Loucy (cell line): ENCODE measurements around the gene MYL3.

Experiments used
- H2AFZ ChIP-seq: fragments of 200-600 bp; sonication (generic); 2 replicates; pipeline ENCODE4 v1.6.0; 2016; ENCODE audit warnings: antibody characterized with exemption, mild to moderate bottlenecking, low read length, moderate library complexity
- H3F3A ChIP-seq: fragments of 200-600 bp; 2 replicates; pipeline ENCODE4 v1.6.0; 2016; ENCODE audit warnings: antibody characterized with exemption, low read depth, mild to moderate bottlenecking
- H3K27me3 ChIP-seq: fragments of 200-600 bp; sonication (generic); 2 replicates; pipeline ENCODE4 v1.6.1; 2014; ENCODE audit warnings: low read length, mild to moderate bottlenecking; ENCODE audit not compliant: insufficient read depth, poor library complexity, severe bottlenecking
- H3K36me3 ChIP-seq: fragments of 200-600 bp; sonication (generic); 2 replicates; pipeline ENCODE4 v1.6.1; 2016; ENCODE audit warnings: low read length; ENCODE audit not compliant: insufficient read depth
- H3K4me1 ChIP-seq: fragments of 200-600 bp; sonication (generic); 2 replicates; pipeline ENCODE4 v1.5.1; 2014; ENCODE audit warnings: low read length, mild to moderate bottlenecking; ENCODE audit not compliant: insufficient read depth, poor library complexity, severe bottlenecking
- H3K4me2 ChIP-seq: fragments of 200-600 bp; sonication (generic); 2 replicates; pipeline ENCODE4 v1.6.0; 2014; ENCODE audit warnings: antibody characterized with exemption, low read length, low read depth, mild to moderate bottlenecking; ENCODE audit not compliant: poor library complexity, severe bottlenecking
- H3K4me3 ChIP-seq: fragments of 200-600 bp; sonication (generic); 2 replicates; pipeline ENCODE4 v1.5.1; 2014; ENCODE audit warnings: low read length, mild to moderate bottlenecking, mixed read lengths; ENCODE audit not compliant: poor library complexity, severe bottlenecking
- H3K79me2 ChIP-seq: fragments of 200-600 bp; sonication (generic); 2 replicates; pipeline ENCODE4 v1.6.1; 2014; ENCODE audit warnings: low read length; ENCODE audit not compliant: insufficient read depth
- H3K9ac ChIP-seq: fragments of 200-600 bp; sonication (generic); 2 replicates; pipeline ENCODE4 v1.6.0; 2014; ENCODE audit warnings: mild to moderate bottlenecking, low read depth, low read length, moderate library complexity; ENCODE audit not compliant: poor library complexity, severe bottlenecking
- H3K9me2 ChIP-seq: fragments of 200-600 bp; sonication (generic); replicated peaks from 2 replicates; pipeline ENCODE4 v1.6.1; 2016; ENCODE audit warnings: low read depth, low read length, mixed read lengths
- H3K9me3 ChIP-seq: fragments of 200-600 bp; sonication (generic); 2 replicates; pipeline ENCODE4 v1.6.1; 2014; ENCODE audit warnings: mild to moderate bottlenecking, antibody characterized with exemption, low read length, low read depth; ENCODE audit not compliant: insufficient read depth
- H4K20me1 ChIP-seq: fragments of 200-600 bp; sonication (generic); 2 replicates; pipeline ENCODE4 v1.6.0; 2014; ENCODE audit warnings: antibody characterized with exemption, low read length, mild to moderate bottlenecking; ENCODE audit not compliant: insufficient read depth, poor library complexity, severe bottlenecking
- CTCF ChIP-seq: fragments of 200-600 bp; sonication (generic); conservative IDR thresholded peaks from 2 replicates; pipeline ENCODE4 v1.5.1; 2014; ENCODE audit warnings: mild to moderate bottlenecking, antibody characterized with exemption, low read length
- EZH2phosphoT487 ChIP-seq: fragments of 200-600 bp; IDR thresholded peaks from 2 replicates; pipeline ENCODE4 v1.6.1; 2018; ENCODE audit warnings: antibody characterized with exemption, mild to moderate bottlenecking, moderate library complexity, borderline replicate concordance

The MYL3 gene

DNA sequence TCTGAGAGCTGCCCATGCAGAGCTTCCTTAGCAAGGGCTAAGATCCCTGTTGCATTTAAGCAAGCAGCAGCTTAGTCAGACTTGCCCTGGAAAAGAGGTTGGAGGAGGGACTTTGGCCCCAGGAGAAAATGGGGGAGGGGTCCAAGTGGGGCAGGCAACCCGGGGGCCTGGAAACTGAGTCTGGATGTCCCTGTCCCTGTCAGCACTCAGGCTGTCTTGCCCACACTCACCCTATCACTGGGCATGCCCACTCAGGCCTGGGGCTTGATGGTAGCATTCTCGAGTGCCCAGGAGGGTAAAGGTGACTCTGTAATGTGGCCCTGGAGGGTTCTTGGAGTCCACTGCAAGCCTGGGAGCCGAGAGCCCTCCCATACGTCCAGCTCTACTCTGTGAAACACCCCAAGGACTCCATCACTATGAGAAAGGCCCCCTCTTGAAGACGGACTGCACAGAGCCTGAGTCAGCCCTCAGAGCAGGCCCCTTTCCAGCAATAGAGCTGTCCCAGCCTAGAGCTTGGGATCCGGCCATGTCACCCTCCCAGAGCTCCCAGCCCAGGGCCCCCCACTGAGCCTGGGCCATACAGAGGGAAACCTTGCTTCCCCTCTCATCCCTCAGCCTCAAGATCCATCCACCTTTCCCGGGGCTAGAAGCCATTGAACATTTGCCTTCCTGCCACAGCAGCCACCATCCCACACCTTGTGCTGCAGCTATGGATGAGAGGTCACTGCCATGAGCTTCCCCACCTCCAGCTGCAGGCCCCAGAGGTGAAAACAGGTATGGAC lies 13.4 kb downstream of the MYL3 start:
- Histone ChIP-seq H3K79me2 (no peaks in the 10 kb centered on the region), H3K4me2 (no peak overlapping the region), H3K27me3 (no peaks in the 10 kb centered on the region), H3F3A (no peaks in the 10 kb centered on the region), H2AFZ (no peak overlapping the region), H3K9me2 (no peaks in the 10 kb centered on the region), H3K4me1 (peaks cover 6% of the 10 kb centered on the region), H3K9ac (no peak overlapping the region), H3K36me3 (no peaks in the 10 kb centered on the region), H3K9me3 (no peaks in the 10 kb centered on the region), H3K4me3 (no peak overlapping the region), H4K20me1 (no peaks in the 10 kb centered on the region)
- TF ChIP-seq EZH2phosphoT487 (no peak), CTCF (no peak)

- TF ChIP-seq CTCF (no peak), EZH2phosphoT487 (no peak)
- Histone ChIP-seq H3K36me3 (no peaks in the 10 kb centered on the region), H3K27me3 (no peaks in the 10 kb centered on the region), H3K9ac (no peak overlapping the region), H3K79me2 (no peaks in the 10 kb centered on the region), H2AFZ (no peak overlapping the region), H3K4me2 (no peak overlapping the region), H4K20me1 (no peaks in the 10 kb centered on the region), H3K9me3 (no peaks in the 10 kb centered on the region), H3K4me1 (peaks cover 7% of the 10 kb centered on the region), H3F3A (no peaks in the 10 kb centered on the region), H3K9me2 (no peaks in the 10 kb centered on the region), H3K4me3 (no peak overlapping the region)
Observed at GRCh38 chr3:46849045-46849631, 14.1 kb downstream of the MYL3 start.

DNA sequence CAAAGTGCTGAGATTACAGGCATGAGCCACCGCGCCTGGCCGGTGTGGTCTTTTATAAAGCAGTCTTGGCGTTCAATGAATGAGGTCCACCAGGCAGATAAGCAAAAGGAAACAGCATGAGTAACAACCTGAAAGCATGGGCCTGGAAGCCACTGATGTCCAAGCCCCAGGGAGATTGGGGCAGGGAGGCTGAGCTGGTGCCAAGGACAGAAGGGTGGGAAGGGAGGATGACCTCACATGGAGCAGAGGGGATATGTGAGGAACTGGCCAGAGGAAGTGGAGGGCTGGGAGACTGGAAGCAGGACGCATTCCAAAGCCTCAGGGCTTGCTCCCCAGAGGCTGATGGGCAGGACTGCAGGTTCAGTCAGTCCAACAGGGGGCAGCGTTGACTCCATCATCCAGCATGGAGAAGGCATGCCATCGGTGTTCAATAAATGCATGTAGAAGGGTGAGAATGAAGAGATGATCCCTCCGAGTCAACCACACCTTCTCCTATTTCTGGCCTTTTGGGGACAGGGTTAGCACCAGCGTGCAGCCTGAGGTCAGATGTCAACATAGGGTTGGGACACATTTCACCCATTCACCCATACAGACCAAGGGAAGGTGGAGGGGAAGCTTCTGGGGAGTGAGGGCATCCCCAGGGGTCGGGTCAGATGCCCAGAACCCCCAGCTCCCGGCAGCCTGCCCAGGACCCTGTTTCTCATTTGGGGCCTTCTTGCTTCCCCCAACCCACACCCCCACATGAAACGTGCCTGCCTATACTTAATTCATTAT lies 14.8 kb downstream of the MYL3 start:
- no peaks in the 10 kb centered on the region for H3K9me3 ChIP-seq
- no peaks in the 10 kb centered on the region for H3K79me2 ChIP-seq
- peak; percentile 71 for TF ChIP-seq CTCF
- TF ChIP-seq EZH2phosphoT487 = no peak
- H3K9me2 ChIP-seq = no peaks in the 10 kb centered on the region
- no peaks in the 10 kb centered on the region for H3K27me3 ChIP-seq
- H4K20me1 ChIP-seq = no peaks in the 10 kb centered on the region
- H3F3A ChIP-seq = no peaks in the 10 kb centered on the region
- no peaks in the 10 kb centered on the region for H3K36me3 ChIP-seq
- peaks cover 7% of the 10 kb centered on the region for H3K4me1 ChIP-seq
- H3K9ac ChIP-seq = no peak overlapping the region
- no peak overlapping the region for H2AFZ ChIP-seq
- H3K4me3 ChIP-seq = no peak overlapping the region
- H3K4me2 ChIP-seq = no peak overlapping the region
